ENCODE measurements around the gene NRSN2. TPM values are rescaled to one million over a fixed set of nuclear protein-coding genes. Genes with fewer than 3 reads are reported as not detected.

NRSN2 gene
- total RNA-seq, 1 experiment from 2014 or later, result 44.9 TPM

DNA sequence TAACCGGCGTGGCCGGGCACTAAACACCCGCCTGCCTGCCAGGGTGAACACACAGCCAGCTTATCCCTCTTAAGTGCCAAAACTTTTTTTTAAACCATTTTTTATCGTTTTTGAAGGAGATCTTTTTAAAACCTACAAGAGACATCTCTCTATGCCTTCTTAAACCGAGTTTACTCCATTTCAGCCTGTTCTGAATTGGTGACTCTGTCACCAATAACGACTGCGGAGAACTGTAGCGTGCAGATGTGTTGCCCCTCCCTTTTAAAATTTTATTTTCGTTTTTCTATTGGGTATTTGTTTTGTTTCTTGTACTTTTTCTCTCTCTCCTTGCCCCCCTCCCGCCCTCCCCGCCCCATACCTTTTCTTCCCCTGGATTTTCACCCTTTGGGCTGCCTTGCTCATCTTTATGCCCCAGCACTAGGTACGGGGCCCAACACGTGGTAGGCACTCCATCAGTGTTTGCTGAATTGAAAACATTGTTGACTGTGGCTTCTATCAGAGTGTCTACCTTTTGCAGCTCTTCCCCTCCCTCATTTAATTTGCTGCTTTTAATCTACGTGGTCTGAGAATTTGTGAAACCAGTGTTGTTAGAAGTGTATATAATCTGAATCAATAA lies 48.0 kb upstream of the NRSN2 start:
- Histone ChIP-seq H3K4me3 (ENCODE audit: low read depth in 2 of 2, low read length in 2 of 2) (peak overlapping the region; percentile 77 to 94), H3K27me3 (ENCODE audit: control insufficient read depth, insufficient read depth, low read length) (no peaks in the 10 kb centered on the region), H3K4me1 (ENCODE audit: control insufficient read depth, insufficient read depth, low read length) (peaks cover 26% of the 10 kb centered on the region), H3K36me3 (ENCODE audit: control insufficient read depth, insufficient read depth, low read length) (peaks cover 8% of the 10 kb centered on the region; the same call in 1 of the 2 replicates), H3K9me3 (ENCODE audit: control insufficient read depth, insufficient read depth, low read depth, low read length) (no peaks in the 10 kb centered on the region), H3K27ac (ENCODE audit: low read length) (peak overlapping the region; percentile 92)
- in situ Hi-C loops (cut with HindIII; ENCODE audit: low pct_unique_long_range_greater_than_20kb, low sequenced_read_pairs) (no loop called here), intact Hi-C loops (cut with micrococcal nuclease; ENCODE audit: unreplicated experiment) (no loop called here)
- POLR2A ChIA-PET, result interaction anchor here (0.5 to 1.0 kb wide), 3 partner anchors 29 to 39 kb away, joined by 3 to 8 read pairs (median 4); no protein-coding TSS in a partner anchor
- DNase-seq (ENCODE audit: low read depth, low spot score) (no peak), ATAC-seq (no peak)
- BruUV-seq (replicated peaks), result no TSS peak
- TF ChIP-seq POLR2AphosphoS5 (IDR thresholded peaks at IDR 0.05; ENCODE audit: low read depth, low read length), result no peak
- TF ChIP-seq, protein P1, sequence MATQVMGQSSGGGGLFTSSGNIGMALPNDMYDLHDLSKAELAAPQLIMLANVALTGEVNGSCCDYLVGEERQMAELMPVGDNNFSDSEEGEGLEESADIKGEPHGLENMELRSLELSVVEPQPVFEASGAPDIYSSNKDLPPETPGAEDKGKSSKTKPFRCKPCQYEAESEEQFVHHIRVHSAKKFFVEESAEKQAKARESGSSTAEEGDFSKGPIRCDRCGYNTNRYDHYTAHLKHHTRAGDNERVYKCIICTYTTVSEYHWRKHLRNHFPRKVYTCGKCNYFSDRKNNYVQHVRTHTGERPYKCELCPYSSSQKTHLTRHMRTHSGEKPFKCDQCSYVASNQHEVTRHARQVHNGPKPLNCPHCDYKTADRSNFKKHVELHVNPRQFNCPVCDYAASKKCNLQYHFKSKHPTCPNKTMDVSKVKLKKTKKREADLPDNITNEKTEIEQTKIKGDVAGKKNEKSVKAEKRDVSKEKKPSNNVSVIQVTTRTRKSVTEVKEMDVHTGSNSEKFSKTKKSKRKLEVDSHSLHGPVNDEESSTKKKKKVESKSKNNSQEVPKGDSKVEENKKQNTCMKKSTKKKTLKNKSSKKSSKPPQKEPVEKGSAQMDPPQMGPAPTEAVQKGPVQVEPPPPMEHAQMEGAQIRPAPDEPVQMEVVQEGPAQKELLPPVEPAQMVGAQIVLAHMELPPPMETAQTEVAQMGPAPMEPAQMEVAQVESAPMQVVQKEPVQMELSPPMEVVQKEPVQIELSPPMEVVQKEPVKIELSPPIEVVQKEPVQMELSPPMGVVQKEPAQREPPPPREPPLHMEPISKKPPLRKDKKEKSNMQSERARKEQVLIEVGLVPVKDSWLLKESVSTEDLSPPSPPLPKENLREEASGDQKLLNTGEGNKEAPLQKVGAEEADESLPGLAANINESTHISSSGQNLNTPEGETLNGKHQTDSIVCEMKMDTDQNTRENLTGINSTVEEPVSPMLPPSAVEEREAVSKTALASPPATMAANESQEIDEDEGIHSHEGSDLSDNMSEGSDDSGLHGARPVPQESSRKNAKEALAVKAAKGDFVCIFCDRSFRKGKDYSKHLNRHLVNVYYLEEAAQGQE (IDR thresholded peaks at IDR 0.05; ENCODE audit: insufficient read depth in 1 of 2, low read depth in 2 of 2, low read length in 1 of 2), result no peak
- TF ChIP-seq, protein P2, sequence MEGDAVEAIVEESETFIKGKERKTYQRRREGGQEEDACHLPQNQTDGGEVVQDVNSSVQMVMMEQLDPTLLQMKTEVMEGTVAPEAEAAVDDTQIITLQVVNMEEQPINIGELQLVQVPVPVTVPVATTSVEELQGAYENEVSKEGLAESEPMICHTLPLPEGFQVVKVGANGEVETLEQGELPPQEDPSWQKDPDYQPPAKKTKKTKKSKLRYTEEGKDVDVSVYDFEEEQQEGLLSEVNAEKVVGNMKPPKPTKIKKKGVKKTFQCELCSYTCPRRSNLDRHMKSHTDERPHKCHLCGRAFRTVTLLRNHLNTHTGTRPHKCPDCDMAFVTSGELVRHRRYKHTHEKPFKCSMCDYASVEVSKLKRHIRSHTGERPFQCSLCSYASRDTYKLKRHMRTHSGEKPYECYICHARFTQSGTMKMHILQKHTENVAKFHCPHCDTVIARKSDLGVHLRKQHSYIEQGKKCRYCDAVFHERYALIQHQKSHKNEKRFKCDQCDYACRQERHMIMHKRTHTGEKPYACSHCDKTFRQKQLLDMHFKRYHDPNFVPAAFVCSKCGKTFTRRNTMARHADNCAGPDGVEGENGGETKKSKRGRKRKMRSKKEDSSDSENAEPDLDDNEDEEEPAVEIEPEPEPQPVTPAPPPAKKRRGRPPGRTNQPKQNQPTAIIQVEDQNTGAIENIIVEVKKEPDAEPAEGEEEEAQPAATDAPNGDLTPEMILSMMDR (IDR thresholded peaks at IDR 0.05), result no peak
- CTCF ChIA-PET, result no interaction called here

DNA sequence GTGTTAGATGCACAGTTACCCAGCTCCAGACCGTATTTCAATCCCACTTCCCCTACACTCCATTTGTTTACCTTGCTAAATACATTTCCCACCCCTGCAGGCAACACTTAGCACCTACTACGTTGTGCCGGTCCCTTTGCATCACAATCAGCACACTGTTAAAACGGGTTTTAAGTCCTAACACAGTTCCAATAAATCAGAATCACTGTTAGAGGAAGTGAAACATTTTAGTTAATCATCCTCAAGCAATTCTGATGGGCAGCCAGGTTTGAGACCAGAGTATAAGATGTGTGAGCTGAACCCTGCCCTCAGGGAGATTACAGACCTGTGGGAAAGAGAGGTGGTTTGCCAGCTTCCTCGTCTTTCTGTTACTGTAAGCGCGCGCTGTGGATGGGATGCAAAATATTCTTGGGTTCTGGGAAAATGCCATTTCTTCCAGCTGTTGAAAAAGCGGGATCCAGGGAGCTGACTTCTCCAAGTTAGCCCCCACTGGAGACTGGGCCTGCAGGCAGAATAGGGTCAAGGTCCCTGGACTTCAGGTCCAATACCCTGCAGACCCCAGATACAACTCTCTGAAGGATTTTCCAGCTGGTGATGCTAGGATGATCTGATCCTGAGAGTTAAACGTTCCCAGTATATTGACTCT lies 46.4 kb upstream of the NRSN2 start:
- H3K27me3 ChIP-seq (ENCODE audit: control insufficient read depth, insufficient read depth, low read length), result no peaks in the 10 kb centered on the region
- H3K36me3 ChIP-seq (ENCODE audit: control insufficient read depth, insufficient read depth, low read length), result peaks cover 8% of the 10 kb centered on the region; the same call in 1 of the 2 replicates
- BruUV-seq (replicated peaks), result no TSS peak
- in situ Hi-C loops (cut with HindIII; ENCODE audit: low pct_unique_long_range_greater_than_20kb, low sequenced_read_pairs), result no loop called here
- H3K4me1 ChIP-seq (ENCODE audit: control insufficient read depth, insufficient read depth, low read length), result peaks cover 26% of the 10 kb centered on the region
- CTCF ChIA-PET, result no interaction called here
- intact Hi-C loops (cut with micrococcal nuclease; ENCODE audit: unreplicated experiment), result no loop called here
- H3K4me3 ChIP-seq (ENCODE audit: low read depth in 2 of 2, low read length in 2 of 2), result peak overlapping the region; percentile 77 to 94
- POLR2A ChIA-PET, result interaction anchor here (0.6 to 0.7 kb wide), 2 partner anchors 12 to 24 kb away, joined by 4 to 6 read pairs; no protein-coding TSS in a partner anchor
- ATAC-seq (no peak), DNase-seq (ENCODE audit: low read depth, low spot score) (no peak)
- TF ChIP-seq POLR2AphosphoS5 (IDR thresholded peaks at IDR 0.05; ENCODE audit: low read depth, low read length) (no peak), SIN3A (IDR thresholded peaks at IDR 0.05; ENCODE audit: borderline replicate concordance, insufficient read depth, low read depth, low read length) (no peak), TCF7L2 (IDR thresholded peaks at IDR 0.05; ENCODE audit: low read depth, low read length) (no peak)
- TF ChIP-seq, protein P2 (IDR thresholded peaks at IDR 0.05), result no peak
- TF ChIP-seq, protein P1 (IDR thresholded peaks at IDR 0.05; ENCODE audit: insufficient read depth in 1 of 2, low read depth in 2 of 2, low read length in 1 of 2), result no peak
- H3K27ac ChIP-seq (ENCODE audit: low read length), result peak overlapping the region; percentile 58
- no peaks in the 10 kb centered on the region for H3K9me3 ChIP-seq (ENCODE audit: control insufficient read depth, insufficient read depth, low read depth, low read length)
